CD4-positive, alpha-beta T cell treated with Interleukin-15 for 4 hours (primary cell): ENCODE data around the gene CHADL.

Source experiments
- DNase-seq: peaks from one replicate; pipeline ENCODE4 v3.0.0-alpha.2; 2020; ENCODE audit warnings: low spot score

CHADL gene

DNA sequence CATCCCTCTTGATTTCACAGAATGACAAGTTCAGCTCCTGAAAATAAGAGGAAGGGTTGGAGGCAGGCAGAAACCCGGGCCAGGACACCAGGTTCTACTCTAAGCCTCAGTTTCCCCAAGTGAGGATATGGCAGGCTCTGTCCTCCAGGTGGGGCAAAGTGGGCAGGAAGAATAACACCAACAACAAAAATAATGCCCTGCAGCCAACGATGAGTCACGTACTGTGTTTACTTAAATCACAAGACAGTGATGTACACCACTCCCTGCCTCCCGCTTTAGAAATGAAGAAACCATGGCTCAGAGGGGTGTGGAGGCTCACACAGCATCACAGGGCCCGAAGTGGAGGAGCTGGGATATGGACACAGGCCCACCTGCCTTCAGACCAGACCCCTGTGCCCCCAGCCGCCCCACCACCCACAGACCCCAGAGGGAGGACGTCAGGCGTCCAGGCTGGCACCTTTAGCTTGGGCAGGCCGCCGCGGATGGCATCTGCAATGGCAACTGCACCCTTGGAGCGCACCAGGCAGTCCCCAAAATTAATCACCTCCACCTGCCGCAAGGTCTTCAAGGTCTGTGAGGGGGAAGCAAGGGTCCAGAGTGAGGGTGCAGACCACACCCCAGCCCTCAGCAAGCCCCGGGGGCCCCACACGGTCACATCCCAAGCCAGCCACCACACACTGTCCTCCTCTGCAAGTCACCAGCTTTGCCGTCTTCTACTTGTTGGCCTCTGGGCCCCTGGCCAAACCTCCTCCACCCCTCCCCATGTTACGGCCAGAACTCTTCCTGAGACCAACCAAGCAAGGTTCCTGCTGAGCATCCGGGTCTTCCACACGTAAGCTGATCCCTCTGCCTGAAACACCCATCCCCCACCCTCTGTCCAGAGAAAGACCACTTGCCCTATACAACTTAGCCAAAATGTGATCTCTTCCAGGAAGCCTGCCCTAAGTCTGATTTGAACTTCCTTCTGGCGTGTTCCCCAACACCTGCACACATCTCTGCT, 15.8 kb upstream of the CHADL start:
- DNase-seq: no peak

DNA sequence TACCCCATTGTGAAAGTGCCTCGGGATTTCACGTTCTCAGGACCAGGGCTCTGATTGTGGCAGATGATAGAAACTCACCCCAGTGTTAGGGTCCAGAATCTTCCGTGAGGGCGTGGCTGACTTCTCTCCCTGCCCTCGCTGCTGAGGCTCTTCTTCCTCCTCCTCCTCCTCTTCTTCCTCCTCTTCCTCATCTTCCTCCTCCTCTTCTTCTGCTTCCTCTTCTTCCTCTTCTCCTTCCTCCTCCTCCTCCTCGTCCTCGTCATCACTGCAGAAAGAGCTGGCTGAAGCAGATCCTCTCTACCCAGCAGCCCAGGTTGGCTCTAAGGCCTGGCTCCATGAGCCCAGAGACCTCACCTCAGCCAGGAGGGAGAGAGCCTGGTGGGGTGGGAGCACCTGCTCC, 13.5 kb upstream of the CHADL start:
- DNase-seq: no peak

DNA sequence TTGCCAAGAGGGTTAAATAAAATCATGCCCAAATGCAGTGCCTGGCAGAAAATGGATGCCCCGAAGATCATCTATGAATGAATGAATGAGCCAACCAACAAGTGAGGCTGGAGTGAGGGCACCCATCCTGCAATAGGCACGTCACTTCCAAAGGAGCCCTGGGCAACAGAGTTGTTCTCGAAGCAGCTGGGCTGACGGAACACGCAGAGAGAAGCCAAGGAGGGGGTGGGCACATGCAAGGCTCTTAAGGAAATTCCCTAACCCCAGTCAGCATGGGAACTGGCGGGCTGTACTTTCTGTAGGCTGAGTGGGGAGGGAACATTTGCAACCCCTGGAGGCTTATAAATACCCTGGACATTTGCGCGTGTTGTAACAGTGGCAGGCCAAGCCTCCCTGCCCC, 11.6 kb upstream of the CHADL start:
- DNase-seq: no peak

DNA sequence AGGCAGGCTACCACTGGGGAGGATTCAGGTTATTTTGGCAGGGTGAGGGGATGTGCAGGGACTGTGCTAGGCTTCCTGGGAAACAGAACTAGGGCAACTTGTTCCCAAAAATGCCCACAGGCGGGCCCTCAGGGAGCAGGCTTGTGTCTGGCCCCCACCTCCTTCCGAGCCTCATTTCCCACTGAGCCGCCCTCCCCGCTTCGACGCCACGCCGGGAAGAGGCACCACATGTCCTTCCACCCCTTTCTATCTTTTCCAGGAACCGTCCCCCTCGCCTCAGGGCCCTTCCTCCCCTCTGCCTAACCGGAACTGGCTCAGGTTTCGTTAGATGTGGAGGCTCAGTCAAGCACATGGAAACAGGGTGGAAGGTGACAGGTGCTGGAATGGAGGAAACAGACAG, 9.4 kb upstream of the CHADL start:
- DNase-seq: no peak

DNA sequence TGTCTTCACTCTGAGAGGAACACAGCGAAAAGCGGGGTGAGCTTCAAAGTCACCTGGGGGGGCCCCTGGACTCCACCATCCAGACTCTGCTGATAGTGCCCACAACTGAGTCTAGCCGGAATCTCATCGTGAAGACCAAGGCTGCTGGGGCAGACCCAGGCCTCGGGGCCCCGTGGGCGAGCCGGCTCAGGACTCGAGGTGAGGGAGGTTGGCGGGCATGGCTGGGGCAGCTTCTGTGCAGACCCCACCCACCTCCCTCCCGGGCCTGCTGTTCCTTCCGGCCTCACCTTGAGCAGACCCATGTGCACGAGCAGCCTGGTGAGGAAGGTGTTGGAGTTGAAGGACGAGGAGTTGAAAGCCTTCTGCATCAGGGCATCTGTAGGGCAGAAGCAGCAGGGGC, 8.7 kb upstream of the CHADL start:
- DNase-seq: no peak

DNA sequence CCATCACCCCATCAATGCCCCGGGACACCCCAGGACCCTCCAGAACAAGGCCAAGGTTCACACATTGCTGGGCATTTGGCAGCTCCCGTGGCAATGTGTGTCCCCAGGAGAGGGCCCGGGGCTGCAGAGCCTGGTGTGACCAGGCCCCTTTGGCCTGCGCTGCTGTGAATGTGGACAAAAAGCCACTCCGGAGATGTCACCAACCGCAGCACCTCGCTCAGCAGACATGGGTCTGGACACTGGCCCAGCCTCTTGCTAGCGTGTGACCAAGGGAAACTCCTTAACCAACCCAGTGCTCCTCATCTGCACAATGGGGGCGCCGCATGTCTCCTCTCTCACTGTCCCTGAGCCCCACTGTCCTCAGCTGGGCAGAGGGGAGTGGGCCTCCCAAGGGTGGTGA, 8.0 kb upstream of the CHADL start:
- no peak for DNase-seq

DNA sequence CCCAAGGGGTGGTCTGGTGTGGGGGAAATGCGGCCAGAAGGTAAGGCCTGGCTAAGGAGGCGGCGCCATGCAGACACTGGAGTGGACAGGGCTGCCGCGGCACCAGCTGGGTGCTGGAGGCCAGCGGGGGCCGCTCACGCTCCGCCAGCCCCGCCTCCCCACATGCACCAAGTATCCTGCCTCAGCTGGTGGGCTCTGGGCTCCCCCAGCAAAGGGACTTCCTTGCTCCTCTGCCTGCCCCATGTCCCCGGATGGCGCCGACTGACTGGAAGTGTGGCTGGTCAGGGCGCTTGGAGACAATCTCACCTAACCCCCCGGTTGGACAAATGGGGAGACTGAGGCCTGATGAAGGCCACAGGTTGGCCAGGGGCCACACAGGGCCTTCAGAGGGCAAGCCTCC, 7.6 kb upstream of the CHADL start:
- no peak for DNase-seq

DNA sequence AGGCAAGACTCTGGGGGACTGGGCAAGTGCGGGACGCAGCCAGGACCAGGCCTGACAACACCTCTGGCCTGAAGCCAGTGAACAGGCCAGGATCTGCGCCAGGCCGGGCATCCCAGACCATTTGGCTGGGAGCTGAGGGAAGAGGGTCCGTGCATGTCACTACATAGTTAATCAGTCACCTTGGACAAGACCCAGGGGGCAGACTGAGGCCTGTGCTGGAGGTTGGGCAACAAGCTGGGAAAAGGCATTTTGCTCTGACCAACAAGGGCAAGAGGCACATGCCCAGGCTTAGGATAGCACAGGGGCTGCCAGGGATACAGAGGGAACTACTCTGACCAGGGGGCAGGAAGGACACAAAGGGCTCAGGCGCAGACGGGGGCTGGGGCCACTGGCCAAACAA, 7.0 kb upstream of the CHADL start:
- DNase-seq: no peak

DNA sequence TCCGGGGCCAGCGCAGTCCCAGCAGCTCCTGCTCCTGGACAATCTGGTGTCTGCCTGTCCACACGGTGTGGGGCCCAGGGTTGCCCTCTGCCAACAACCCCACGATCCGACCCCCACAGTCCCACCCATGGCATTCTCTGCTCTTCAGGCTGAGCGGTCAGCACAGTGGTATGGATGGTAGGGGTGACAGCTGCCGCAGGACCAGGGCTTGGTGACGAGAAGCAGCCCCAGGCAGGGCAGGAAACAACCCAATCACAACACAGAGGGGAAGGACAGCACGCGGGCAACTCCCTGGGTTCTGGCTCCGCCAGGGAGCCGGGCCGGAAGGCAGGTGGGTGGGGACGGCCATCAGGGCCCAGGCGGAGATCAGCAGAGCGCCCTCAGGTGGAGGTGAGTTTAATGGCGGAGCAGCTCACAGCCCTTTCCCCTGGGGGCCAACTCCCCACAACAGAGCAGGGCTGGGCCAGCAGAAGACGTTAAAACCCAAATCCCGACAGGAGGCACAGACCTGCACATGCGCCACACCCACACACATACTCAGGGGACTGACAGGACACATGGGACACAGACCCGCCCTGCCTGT, 5.3 kb upstream of the CHADL start:
- DNase-seq: no peak

DNA sequence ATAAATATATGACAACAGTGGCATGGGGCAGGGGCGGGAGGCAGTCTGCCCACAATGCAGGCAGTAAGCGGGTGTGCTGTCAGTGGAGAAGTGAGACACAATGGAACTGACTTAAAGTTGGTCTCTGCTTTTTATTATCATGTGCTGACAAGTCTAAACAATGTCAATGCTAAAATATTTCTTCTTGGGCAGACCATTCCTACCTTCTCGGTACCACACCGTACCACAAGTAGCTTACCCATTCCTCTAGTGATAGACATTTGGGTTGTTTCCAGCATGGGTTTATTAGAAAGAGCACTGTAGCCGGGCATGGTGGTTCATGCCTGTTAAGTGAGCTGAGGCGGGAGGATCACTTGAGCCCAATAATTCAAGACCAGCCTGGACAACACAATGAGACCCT, 2.6 kb upstream of the CHADL start:
- DNase-seq: no peak

DNA sequence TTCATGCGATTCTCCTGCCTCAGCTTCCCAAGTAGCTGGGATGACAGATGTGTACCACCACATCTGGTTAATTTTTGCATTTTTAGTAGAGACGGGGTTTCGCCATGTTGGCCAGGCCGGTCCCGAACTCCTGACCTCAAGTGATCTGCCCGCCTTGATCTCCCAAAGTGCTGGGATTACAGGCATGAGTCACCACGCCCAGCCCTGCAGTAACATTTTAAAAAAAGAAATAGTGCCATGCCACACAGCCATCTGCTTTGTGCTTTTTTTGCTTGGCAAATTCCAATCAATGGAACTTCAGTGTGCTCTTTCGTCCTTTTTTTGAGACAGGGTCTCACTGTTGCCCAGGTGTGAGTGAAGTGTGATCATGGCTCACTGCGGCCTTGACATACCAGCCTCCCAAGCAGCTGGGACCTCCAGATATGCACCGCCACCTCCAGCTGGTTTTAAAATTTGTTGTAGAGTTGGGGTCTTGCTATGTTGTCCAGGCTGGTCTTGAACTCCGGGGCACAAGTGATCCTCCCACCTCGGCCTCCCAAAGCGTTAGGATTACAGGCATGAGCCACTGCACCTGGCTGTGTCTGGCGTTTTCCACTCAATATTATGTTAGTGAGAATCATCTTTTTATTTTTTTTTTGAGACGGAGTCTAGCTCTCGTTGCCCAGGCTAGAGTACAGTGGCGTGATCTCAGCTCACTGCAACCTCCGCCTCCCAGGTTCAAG, 1.8 kb upstream of the CHADL start:
- no peak for DNase-seq

DNA sequence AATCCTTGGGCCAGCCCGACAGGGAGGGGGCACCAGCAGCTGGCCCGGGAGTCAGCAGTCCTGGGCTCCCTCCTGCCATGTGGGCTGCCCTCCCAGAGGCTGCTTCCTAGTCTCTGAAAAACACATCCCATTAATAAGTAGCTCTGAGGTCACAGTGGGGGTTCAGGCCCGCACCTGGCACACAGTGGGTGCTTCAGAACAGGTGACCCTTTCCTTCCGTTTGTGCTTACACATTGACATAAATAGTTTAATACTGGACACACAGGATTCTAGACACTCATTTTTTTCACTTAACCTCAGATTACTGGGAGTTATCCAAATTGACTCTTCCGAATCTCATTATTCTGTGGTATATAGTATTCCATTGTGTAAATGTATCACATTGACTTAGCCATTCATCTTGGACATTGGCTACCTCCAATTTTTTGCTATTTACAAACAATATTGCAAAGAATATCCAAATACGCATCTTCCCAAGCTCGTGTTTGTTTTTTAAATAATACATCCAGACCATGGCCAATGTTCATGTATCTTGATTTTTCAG, 474 bp upstream of the CHADL start:
- DNase-seq: no peak

DNA sequence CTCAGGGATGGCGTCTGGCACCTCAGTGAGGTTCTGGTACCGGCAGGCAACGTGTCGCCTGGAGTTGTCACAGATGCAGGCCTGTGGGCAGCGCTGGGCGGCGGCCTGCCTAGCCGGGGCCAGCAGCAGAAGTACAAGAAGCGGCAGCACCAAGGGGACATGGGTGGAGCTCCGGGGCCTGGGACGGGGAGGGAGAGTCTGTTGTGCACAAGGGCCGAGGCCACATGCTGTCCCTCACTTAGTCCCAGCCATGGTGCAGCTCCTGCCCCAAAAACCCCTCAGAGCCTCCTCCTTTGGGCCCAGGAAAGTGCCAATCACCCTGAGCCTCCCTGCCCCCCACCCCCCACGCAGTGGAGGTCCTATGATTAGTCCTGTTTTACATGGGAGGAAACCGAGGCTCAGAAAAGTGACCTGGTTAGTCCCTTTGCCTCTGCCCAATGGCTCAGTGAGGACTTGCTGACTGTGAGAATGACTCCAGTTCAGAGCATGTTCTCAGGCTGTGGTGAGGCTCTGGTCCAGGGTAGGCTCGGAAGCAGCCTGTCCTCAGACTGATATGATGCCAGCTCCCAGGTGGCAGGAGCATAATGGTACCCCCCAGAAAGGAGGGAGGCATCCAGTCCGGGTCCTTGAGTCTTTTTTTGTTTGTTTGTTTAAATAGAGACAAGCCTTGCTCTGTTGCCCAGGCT, 1.1 kb downstream of the CHADL start:
- DNase-seq: no peak

DNA sequence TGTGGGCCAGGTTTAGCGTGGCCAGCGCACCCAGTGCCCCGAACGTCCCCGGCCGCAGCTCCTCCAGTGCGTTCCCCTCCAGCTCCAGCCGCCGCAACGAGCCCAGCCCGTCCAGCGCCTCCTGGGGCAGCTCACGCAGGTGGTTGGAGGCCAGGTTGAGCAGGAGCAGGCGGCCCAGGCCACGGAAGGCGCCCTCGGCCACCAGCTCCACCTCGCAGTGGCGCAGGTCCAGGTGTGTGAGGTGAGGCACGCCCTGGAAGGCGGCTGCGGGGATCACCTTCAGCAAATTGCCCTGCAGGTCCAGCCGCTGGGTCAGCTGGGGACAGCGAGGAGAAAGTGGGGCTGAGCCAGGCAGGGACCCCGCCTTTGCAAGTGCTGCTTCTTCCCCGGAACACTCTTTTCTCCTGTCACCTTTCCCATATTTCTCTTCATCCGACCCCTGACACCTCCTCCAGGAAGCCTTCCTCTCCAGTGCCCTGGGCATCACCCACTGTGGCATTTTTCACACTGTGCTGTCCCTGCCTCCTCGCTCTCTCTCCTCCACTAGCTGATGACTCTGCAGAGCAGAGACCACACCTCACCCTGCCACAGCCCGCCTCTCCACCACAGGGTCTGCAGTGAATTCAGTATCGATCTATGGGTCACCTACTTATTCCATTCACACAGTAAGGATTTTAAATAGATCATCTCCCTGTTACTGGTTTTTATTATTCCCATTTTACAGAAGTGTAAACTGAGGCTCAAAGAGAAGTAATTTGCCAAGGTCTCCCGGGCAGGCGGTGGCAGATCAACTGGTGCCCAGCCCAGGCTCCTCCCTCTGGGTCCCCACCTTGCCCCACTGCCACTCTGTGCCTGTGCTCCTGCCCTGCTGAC, 1.9 kb downstream of the CHADL start:
- DNase-seq: no peak

DNA sequence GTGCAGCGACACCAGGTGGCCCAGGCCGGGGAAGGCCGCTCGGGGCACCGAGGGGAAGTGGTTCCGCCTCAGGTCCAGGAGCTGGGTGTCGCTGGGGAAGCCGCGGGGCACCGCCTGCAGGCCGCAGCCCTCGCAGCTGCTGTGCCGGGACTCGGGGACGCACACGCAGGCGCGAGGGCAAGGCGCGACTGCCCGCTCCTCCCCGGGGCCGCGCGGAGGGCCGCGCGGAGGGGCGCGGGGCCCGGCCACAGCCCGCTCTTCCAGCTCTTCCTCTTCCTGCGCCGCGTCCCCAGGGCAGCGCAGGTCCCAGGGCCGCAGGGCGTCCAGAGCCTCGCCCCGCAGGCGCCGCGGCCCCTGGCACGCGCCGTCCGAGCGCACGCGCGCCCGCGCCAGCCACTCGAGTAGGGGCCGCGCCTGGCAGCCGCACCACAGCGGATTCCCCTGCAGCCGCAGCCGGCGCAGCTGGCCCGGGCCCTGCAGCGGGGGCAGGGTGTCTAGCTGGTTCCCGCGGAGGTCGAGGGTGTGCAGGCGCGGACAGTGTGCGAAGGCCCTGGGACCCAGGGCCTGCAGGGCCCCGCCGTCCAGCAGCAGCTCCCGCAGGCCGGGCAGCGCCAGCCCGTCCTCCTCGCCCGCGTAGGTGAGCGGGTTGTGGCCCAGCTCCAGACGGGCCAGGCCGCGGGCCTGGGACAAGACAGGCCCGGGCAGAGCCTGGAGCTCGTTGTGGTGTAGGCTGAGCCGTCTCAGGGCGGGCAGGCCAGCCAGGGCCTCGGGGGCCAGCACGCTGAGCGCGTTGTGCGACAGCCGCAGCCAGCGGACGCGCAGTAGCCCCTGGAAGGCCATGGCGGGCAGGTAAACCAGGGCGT, 2.8 kb downstream of the CHADL start:
- DNase-seq: peak; percentile 82

DNA sequence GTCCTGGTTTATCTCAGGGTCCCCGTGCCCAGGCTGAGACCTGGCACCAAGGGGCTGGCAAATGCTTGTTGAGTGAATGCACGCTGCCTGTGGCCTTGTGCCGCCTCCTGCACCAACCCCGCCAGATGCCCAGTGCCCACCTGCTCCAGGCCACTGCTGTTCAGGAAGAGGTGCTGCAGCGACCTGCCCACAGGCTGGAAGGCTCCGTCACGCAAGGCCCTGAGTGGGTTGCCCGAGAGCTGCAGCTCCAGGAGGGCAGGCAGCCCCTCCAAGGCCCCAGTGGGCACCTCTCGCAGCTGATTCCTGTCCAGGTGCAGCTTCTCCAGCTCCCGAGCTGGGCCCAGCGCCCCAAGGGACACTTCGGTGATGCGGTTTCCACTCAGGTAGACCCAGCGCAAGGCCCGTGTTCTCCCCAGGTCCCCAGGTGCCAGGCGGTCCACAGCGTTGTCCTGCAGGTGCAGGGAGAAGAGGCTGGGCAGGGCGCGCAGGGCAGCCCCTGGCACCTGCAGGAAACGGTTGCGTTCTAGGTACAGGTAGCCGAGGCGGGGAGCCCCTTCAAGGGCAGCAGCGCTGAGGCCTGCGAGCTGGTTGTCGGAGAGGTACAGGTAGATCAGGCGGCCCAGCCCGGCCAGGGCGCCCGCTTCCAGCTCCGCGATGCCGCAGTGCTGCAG, 3.6 kb downstream of the CHADL start:
- DNase-seq: no peak

DNA sequence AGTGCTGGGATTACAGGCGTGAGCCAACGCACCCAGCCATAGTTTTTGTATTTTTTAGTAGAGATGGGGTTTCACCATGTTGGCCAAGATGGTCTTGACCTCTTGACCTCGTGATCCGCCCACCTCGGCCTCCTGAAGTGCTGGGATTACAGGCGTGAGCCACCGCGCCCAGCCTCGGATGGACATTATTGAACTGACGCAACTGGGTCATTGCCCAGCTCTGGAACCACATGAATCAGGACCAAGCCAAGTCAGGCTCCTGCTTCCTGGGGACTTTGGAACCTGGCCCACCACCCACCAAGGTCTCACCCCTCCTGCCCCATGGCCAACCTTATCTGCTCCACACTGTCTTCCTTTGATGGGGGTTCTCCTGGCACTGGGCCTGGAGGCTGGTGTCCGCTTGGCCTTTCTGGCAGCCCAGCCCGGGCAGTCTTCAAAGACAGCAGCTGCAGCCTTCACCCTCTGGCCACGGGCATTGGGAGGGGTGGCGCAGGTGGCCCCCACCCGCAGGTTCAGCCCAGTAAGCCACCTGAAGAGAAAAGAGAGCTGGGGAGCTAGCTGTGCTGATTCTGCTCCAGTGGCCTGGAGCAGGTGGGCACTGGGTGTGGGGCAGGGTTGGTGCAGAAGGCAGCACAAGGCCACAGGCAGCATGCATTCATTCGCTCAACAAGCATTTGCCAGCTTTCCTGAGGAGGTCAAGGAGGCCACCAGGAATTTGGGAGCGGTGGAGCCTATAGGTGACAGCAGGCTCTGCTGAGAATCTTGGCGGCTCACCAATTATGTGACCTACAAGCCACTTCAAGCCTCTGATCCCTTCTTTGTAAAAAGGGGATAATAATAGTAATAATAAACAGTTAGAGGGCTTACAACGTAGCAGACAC, 5.7 kb downstream of the CHADL start:
- no peak for DNase-seq

DNA sequence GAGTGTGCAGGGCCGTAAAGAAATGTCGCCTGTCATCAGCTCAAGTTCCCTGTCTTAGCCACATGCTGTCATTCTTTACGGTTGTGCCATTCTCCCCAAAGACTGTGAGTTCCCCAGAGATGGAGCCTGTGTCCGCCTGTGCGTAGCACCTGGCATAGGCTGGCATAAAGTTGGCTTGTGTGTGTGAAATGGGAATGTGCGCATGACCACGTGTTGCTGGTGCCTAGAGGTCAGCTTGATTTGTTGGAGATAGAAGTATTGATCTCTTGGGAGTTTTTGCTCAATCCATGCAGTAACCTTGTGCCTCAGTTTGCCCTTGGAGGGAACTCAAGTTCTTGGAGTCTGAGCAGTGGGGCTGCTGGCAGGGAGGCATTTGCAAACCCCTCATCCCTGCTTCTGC, 9.4 kb downstream of the CHADL start:
- DNase-seq: no peak

DNA sequence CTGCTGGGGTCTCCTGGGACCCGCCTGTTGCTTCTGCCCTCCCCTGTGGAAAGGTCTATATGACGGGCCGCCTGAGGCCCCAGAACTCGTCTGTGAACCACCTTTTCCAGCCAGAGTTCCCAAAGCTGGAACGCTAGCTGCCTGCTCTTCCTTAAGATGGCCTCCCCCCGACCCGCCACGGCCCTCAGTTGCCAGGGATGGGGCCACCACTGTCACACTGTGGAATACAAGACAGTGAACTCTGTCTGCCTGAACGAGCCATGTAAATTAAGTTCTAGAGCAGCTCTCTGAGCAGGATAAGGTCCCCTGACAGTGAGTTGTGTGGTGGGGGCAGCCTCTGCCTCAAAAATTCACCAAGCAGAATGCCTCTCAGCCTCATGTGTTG, 10.3 kb downstream of the CHADL start:
- no peak for DNase-seq
